ENCODE measurements around the gene SEZ6. TPM values are rescaled to one million over a fixed set of nuclear protein-coding genes. Genes with fewer than 3 reads are reported as not detected.
A peak's percentile ranks its signal among the peaks of the same experiment; 100 is the strongest.

Gene SEZ6
- polyA plus RNA-seq, 3 donors = 0.17 to 0.33 (median 0.18) TPM

- no peak overlapping the region for H2AFZ ChIP-seq (ENCODE audit: insufficient read depth, low read depth, low read length, poor library complexity, severe bottlenecking)
- no peaks in the 10 kb centered on the region for H3K9me3 ChIP-seq (replicated peaks in 1 of 2; ENCODE audit: control insufficient read depth in 1 of 2, insufficient read depth in 1 of 2, low read length in 2 of 2)
- H3K4me1 Mint-ChIP-seq = no peaks in the 10 kb centered on the region
- no peaks in the 10 kb centered on the region for H3K9me3 Mint-ChIP-seq
- H3K27me3 Mint-ChIP-seq (ENCODE audit: low read depth in 3 of 3) = peaks cover 0 to 1% (median 0%) of the 10 kb centered on the region in 3 donors
- H3K27me3 ChIP-seq (ENCODE audit: control insufficient read depth in 2 of 2, insufficient read depth in 2 of 2, low read length in 2 of 2) = no peaks in the 10 kb centered on the region
- no peak overlapping the region for H3K4me3 ChIP-seq (replicated peaks in 1 of 3; ENCODE audit: low read depth in 2 of 3, low read length in 3 of 3)
- no peak overlapping the region for H3K4me3 Mint-ChIP-seq
- peak overlapping the region in 1 of 2 donors; percentile 43 for H3K27ac ChIP-seq (ENCODE audit: low read depth in 1 of 2, low read length in 2 of 2)
- H3K27ac Mint-ChIP-seq = peak overlapping the region in 1 of 7 donors; percentile 26
- H3K4me1 ChIP-seq (ENCODE audit: control insufficient read depth in 1 of 2, insufficient read depth in 2 of 2, low read length in 2 of 2) = no peaks in the 10 kb centered on the region
- peaks cover 98 to 100% of the 10 kb centered on the region in 2 donors for H3K36me3 ChIP-seq (replicated peaks in 1 of 2; ENCODE audit: control insufficient read depth in 1 of 2, insufficient read depth in 2 of 2, low read length in 2 of 2)
- peaks cover 93 to 95% of the 10 kb centered on the region in 2 donors for H3K36me3 Mint-ChIP-seq
- no peak for DNase-seq
- H3K79me2 ChIP-seq (ENCODE audit: insufficient read depth, low read length) = peaks cover 10% of the 10 kb centered on the region
- intact Hi-C loops (cut with micrococcal nuclease) = no loop called here
- no peak overlapping the region for H3K4me2 ChIP-seq (replicated peaks; ENCODE audit: extremely low read depth, low read length, poor library complexity, severe bottlenecking)
- peaks cover 79% of the 10 kb centered on the region for H4K20me1 ChIP-seq (ENCODE audit: insufficient read depth, low read length)
- no peak overlapping the region for H3K9ac ChIP-seq (ENCODE audit: insufficient read depth, low read length, poor library complexity, severe bottlenecking)
- 97% methylated on average over 12 of the region's 13 CpGs for WGBS (ENCODE audit: insufficient coverage)
- TF ChIP-seq CTCF (IDR thresholded peaks at IDR 0.05) = no peak
These were observed 94.3 kb downstream of the SEZ6 start for GRCh38 chr17:28911411-28912045.

GRCh38 chr17:28910534-28910933, 95.3 kb downstream of the SEZ6 start:
- H3K36me3 Mint-ChIP-seq = peaks cover 90 to 94% of the 10 kb centered on the region in 2 donors
- no CpG with 5 or more reads among the region's 1 CpG for WGBS (ENCODE audit: insufficient coverage)
- Histone ChIP-seq H2AFZ (ENCODE audit: insufficient read depth, low read depth, low read length, poor library complexity, severe bottlenecking) (no peak overlapping the region), H3K4me3 (replicated peaks in 1 of 3; ENCODE audit: low read depth in 2 of 3, low read length in 3 of 3) (no peak overlapping the region), H3K9ac (ENCODE audit: insufficient read depth, low read length, poor library complexity, severe bottlenecking) (no peak overlapping the region), H3K27ac (ENCODE audit: low read depth in 1 of 2, low read length in 2 of 2) (no peak overlapping the region), H3K4me2 (replicated peaks; ENCODE audit: extremely low read depth, low read length, poor library complexity, severe bottlenecking) (no peak overlapping the region), H3K36me3 (replicated peaks in 1 of 2; ENCODE audit: control insufficient read depth in 1 of 2, insufficient read depth in 2 of 2, low read length in 2 of 2) (peaks cover 97 to 100% of the 10 kb centered on the region in 2 donors), H3K79me2 (ENCODE audit: insufficient read depth, low read length) (peaks cover 10% of the 10 kb centered on the region), H3K27me3 (ENCODE audit: control insufficient read depth in 2 of 2, insufficient read depth in 2 of 2, low read length in 2 of 2) (no peaks in the 10 kb centered on the region), H4K20me1 (ENCODE audit: insufficient read depth, low read length) (peaks cover 79% of the 10 kb centered on the region), H3K9me3 (replicated peaks in 1 of 2; ENCODE audit: control insufficient read depth in 1 of 2, insufficient read depth in 1 of 2, low read length in 2 of 2) (no peaks in the 10 kb centered on the region), H3K4me1 (ENCODE audit: control insufficient read depth in 1 of 2, insufficient read depth in 2 of 2, low read length in 2 of 2) (no peaks in the 10 kb centered on the region)
- no peak overlapping the region for H3K4me3 Mint-ChIP-seq
- no peak for DNase-seq
- intact Hi-C loops (cut with micrococcal nuclease) = no loop called here
- no peak for TF ChIP-seq CTCF (IDR thresholded peaks at IDR 0.05)
- peak overlapping the region in 1 of 7 donors; percentile 40 for H3K27ac Mint-ChIP-seq
- H3K9me3 Mint-ChIP-seq = no peaks in the 10 kb centered on the region
- H3K4me1 Mint-ChIP-seq = no peaks in the 10 kb centered on the region
- peaks cover 0 to 1% (median 0%) of the 10 kb centered on the region in 3 donors for H3K27me3 Mint-ChIP-seq (ENCODE audit: low read depth in 3 of 3)

Measured in CD14-positive monocyte (primary cell).